Measurements from ENCODE around the gene MED9. TPM values are rescaled to one million over a fixed set of nuclear protein-coding genes. Genes with fewer than 3 reads are reported as not detected.
"Not testable (repeated sequence)": the region's sequence is repeated elsewhere in the genome, so short reads cannot be mapped to it uniquely, and the experiment has no call there.

Gene MED9
- total and polyA plus RNA-seq, 12 donors = 8.2 to 41.2 (median 18.4) TPM

- intact Hi-C loops (cut with DNase I) = no loop called here
- Histone ChIP-seq H3K27me3 (no peaks in the 10 kb centered on the region), H3K27ac (no peak overlapping the region), H3K9me3 (replicated peaks in 1 of 3) (no peaks in the 10 kb centered on the region), H3K4me1 (replicated peaks in 1 of 2) (no peaks in the 10 kb centered on the region), H3K4me3 (no peak overlapping the region), H3K36me3 (replicated peaks in 1 of 2) (no peaks in the 10 kb centered on the region)
- WGBS, 4 donors = 68 to 78% (median 74%) methylated on average over 8 to 15 of the region's 15 CpGs
- TF ChIP-seq CTCF (IDR thresholded peaks at IDR 0.05) (no peak), POLR2A (IDR thresholded peaks at IDR 0.05) (no peak)
- DNase-seq = no peak
These were observed 14.6 kb upstream of the MED9 start for GRCh38 chr17:17462048-17462824.

GRCh38 chr17:17463821-17464220 is 13.0 kb upstream of the MED9 start:
- Histone ChIP-seq H3K4me3 (no peak overlapping the region), H3K27me3 (no peaks in the 10 kb centered on the region), H3K27ac (no peak overlapping the region), H3K9me3 (replicated peaks in 1 of 3) (no peaks in the 10 kb centered on the region), H3K36me3 (replicated peaks in 1 of 2) (no peaks in the 10 kb centered on the region), H3K4me1 (replicated peaks in 1 of 2) (no peaks in the 10 kb centered on the region)
- WGBS, 4 donors = 88 to 94% (median 90%) methylated on average over 5 to 6 of the region's 6 CpGs
- intact Hi-C loops (cut with DNase I) = no loop called here
- no peak for DNase-seq
- TF ChIP-seq CTCF (IDR thresholded peaks at IDR 0.05) = no peak
- TF ChIP-seq POLR2A (IDR thresholded peaks at IDR 0.05) = no peak

GRCh38 chr17:17465878-17466277 is 10.9 kb upstream of the MED9 start:
- H3K27me3 ChIP-seq; H3K36me3 ChIP-seq (replicated peaks in 1 of 2); DNase-seq; intact Hi-C loops (cut with DNase I); H3K4me3 ChIP-seq; H3K4me1 ChIP-seq (replicated peaks in 1 of 2); H3K27ac ChIP-seq; H3K9me3 ChIP-seq (replicated peaks in 1 of 3): not testable (repeated sequence)
- 65 to 74% (median 67%) methylated on average over 1 of the region's 1 CpG for WGBS, 4 donors

- intact Hi-C loops (cut with DNase I) = no loop called here
These were observed 10.3 kb upstream of the MED9 start for GRCh38 chr17:17466511-17466910.

More at GRCh38 chr17:17466511-17466910, 10.3 kb upstream of the MED9 start:
- H3K27me3 ChIP-seq = no peaks in the 10 kb centered on the region
- no peak overlapping the region for H3K27ac ChIP-seq
- TF ChIP-seq CTCF (IDR thresholded peaks at IDR 0.05) (no peak), POLR2A (IDR thresholded peaks at IDR 0.05) (no peak)
- H3K9me3 ChIP-seq (replicated peaks in 1 of 3) = no peaks in the 10 kb centered on the region
- no peak for DNase-seq
- WGBS, 4 donors = 58 to 75% (median 68%) methylated on average over 5 of the region's 5 CpGs
- H3K4me3 ChIP-seq = no peak overlapping the region
- no peaks in the 10 kb centered on the region for H3K4me1 ChIP-seq (replicated peaks in 1 of 2)
- no peaks in the 10 kb centered on the region for H3K36me3 ChIP-seq (replicated peaks in 1 of 2)
